MM.1S (cell line): Measurements from ENCODE around the gene GNG3.

Source experiments
- CTCF ChIP-seq: fragments of 300-600 bp; sonication (generic); IDR thresholded peaks from 2 replicates; pipeline ENCODE4 v1.5.1; 2016; ENCODE audit warnings: antibody characterized with exemption, low read length, mixed read lengths
- EZH2phosphoT487 ChIP-seq: fragments of 300-600 bp; sonication (generic); IDR thresholded peaks from 2 replicates; pipeline ENCODE4 v1.6.1; 2018; ENCODE audit warnings: antibody characterized with exemption, low read length

DNA sequence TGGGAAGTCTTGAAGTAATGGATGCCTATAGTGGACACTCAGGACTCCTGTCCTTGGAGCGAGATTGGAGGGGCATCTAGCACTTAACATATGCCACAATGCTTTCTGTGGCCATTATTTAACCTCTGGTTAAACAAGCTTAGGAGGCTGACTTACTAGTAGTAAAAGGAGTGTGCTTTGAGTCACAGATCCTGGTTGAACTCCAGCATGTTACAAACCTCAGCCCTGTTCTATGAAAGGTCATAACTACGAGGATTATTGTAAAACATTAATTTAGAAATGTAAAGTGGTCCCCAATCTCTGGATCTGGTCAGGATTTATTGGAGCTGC is 34.3 kb upstream of the GNG3 start:
- TF ChIP-seq CTCF, result no peak
- no peak for TF ChIP-seq EZH2phosphoT487
